ENCODE results near the gene HAPSTR1.

The HAPSTR1 gene

GRCh38 chr16:9097266-9098219 is 6.1 kb downstream of the HAPSTR1 start:
- no peak for DNase-seq

- DNase-seq = no peak
Measured at GRCh38 chr16:9098377-9099090, 7.1 kb downstream of the HAPSTR1 start.

GRCh38 chr16:9099131-9099625 is 7.7 kb downstream of the HAPSTR1 start:
- DNase-seq = no peak

- DNase-seq = no peak
Measured at GRCh38 chr16:9102379-9102778, 10.9 kb downstream of the HAPSTR1 start.

GRCh38 chr16:9102943-9103342 is 11.5 kb downstream of the HAPSTR1 start:
- DNase-seq = no peak

- DNase-seq = no peak
Measured at GRCh38 chr16:9103546-9103945, 12.1 kb downstream of the HAPSTR1 start.

GRCh38 chr16:9105189-9105588 is 13.7 kb downstream of the HAPSTR1 start:
- no peak for DNase-seq

GRCh38 chr16:9107025-9107970 is 15.9 kb downstream of the HAPSTR1 start:
- no peak for DNase-seq

- no peak for DNase-seq
Measured at GRCh38 chr16:9109255-9109654, 17.8 kb downstream of the HAPSTR1 start.

GRCh38 chr16:9112166-9112843 is 20.9 kb downstream of the HAPSTR1 start:
- DNase-seq = no peak

GRCh38 chr16:9112844-9113186 is 21.4 kb downstream of the HAPSTR1 start:
- DNase-seq = no peak

GRCh38 chr16:9113707-9114106 is 22.3 kb downstream of the HAPSTR1 start:
- no peak for DNase-seq

GRCh38 chr16:9114112-9114511 is 22.7 kb downstream of the HAPSTR1 start:
- no peak for DNase-seq

- DNase-seq = no peak
Measured at GRCh38 chr16:9114842-9115241, 23.4 kb downstream of the HAPSTR1 start.

GRCh38 chr16:9115277-9115676 is 23.8 kb downstream of the HAPSTR1 start:
- no peak for DNase-seq

GRCh38 chr16:9116141-9116540 is 24.7 kb downstream of the HAPSTR1 start:
- DNase-seq = no peak

- DNase-seq = no peak
Measured at GRCh38 chr16:9118170-9118569, 26.7 kb downstream of the HAPSTR1 start.

GRCh38 chr16:9119795-9120194 is 28.4 kb downstream of the HAPSTR1 start:
- DNase-seq = no peak

- DNase-seq = no peak
Measured at GRCh38 chr16:9122342-9122741, 30.9 kb downstream of the HAPSTR1 start.

GRCh38 chr16:9122969-9123368 is 31.5 kb downstream of the HAPSTR1 start:
- no peak for DNase-seq

- no peak for DNase-seq
Measured at GRCh38 chr16:9123401-9123800, 32.0 kb downstream of the HAPSTR1 start.

GRCh38 chr16:9123871-9124270 is 32.4 kb downstream of the HAPSTR1 start:
- no peak for DNase-seq

Measured in NCI-H1694 treated with DMSO at 0.1 percent for 48 hours (cell line).